ENCODE measurements around the gene NKAIN1.
"Not testable (repeated sequence)": the region's sequence is repeated elsewhere in the genome, so short reads cannot be mapped to it uniquely, and the experiment has no call there.

Gene NKAIN1

GRCh38 chr1:31198150-31198549, 41.5 kb downstream of the NKAIN1 start:
- Histone ChIP-seq H3K27ac (ENCODE audit: low read length, poor library complexity, severe bottlenecking) (no peak overlapping the region), H3K9me3 (ENCODE audit: control insufficient read depth, low read length) (no peaks in the 10 kb centered on the region), H3K18ac (ENCODE audit: low read depth in 1 of 2, low read length in 2 of 2) (no peak overlapping the region), H2AK5ac (ENCODE audit: low read length, severe bottlenecking) (no peak overlapping the region), H3K36me3 (ENCODE audit: control insufficient read depth in 1 of 2, insufficient read depth in 2 of 2, low read depth in 1 of 2, low read length in 2 of 2) (peaks cover 0 to 4% of the 10 kb centered on the region in 2 experiments), H3K23ac (ENCODE audit: low read length in 2 of 2) (no peak overlapping the region), H2BK120ac (ENCODE audit: low read depth, low read length) (no peak overlapping the region), H2BK5ac (ENCODE audit: low read depth, low read length, poor library complexity, severe bottlenecking) (no peak overlapping the region), H3K4ac (ENCODE audit: low read depth in 1 of 2, low read length in 2 of 2) (no peak overlapping the region), H3K4me3 (ENCODE audit: insufficient read depth in 1 of 2, low read depth in 1 of 2, low read length in 2 of 2) (no peak overlapping the region), H2BK12ac (ENCODE audit: low read length in 2 of 2) (no peak overlapping the region), H4K91ac (ENCODE audit: low read length) (no peak overlapping the region), H2BK15ac (ENCODE audit: low read depth, poor library complexity, severe bottlenecking) (no peak overlapping the region), H4K8ac (ENCODE audit: low read length) (no peak overlapping the region), H3K14ac (ENCODE audit: low read length in 2 of 2) (no peak overlapping the region), H3K4me1 (ENCODE audit: control insufficient read depth, insufficient read depth, low read depth, low read length) (no peaks in the 10 kb centered on the region), H3K9ac (ENCODE audit: low read length) (no peak overlapping the region), H3K27me3 (ENCODE audit: control insufficient read depth in 1 of 2, insufficient read depth in 1 of 2, low read length in 2 of 2) (peaks cover 0 to 3% of the 10 kb centered on the region in 2 experiments), H3K79me1 (replicated peaks; ENCODE audit: low read length, poor library complexity, severe bottlenecking) (no peaks in the 10 kb centered on the region), H2AFZ (ENCODE audit: low read depth, low read length) (no peak overlapping the region), H3K4me2 (ENCODE audit: low read length, poor library complexity, severe bottlenecking) (no peak overlapping the region)
- DNase-seq = no peak
- WGBS = 88% methylated on average over 7 of the region's 7 CpGs

- no peak overlapping the region for H2BK120ac ChIP-seq (ENCODE audit: low read depth, low read length)
- H3K9me3 ChIP-seq (ENCODE audit: control insufficient read depth, low read length) = no peaks in the 10 kb centered on the region
- no peak overlapping the region for H3K4me3 ChIP-seq (ENCODE audit: insufficient read depth in 1 of 2, low read depth in 1 of 2, low read length in 2 of 2)
- no peak overlapping the region for H3K4me2 ChIP-seq (ENCODE audit: low read length, poor library complexity, severe bottlenecking)
- no peak overlapping the region for H3K4ac ChIP-seq (ENCODE audit: low read depth in 1 of 2, low read length in 2 of 2)
- H2BK15ac ChIP-seq (ENCODE audit: low read depth, poor library complexity, severe bottlenecking) = no peak overlapping the region
- peaks cover 0 to under 1% of the 10 kb centered on the region in 2 experiments for H3K36me3 ChIP-seq (ENCODE audit: control insufficient read depth in 1 of 2, insufficient read depth in 2 of 2, low read depth in 1 of 2, low read length in 2 of 2)
- no peaks in the 10 kb centered on the region for H3K79me1 ChIP-seq (replicated peaks; ENCODE audit: low read length, poor library complexity, severe bottlenecking)
- H3K27me3 ChIP-seq (ENCODE audit: control insufficient read depth in 1 of 2, insufficient read depth in 1 of 2, low read length in 2 of 2) = peaks cover 0 to 3% of the 10 kb centered on the region in 2 experiments
- H3K14ac ChIP-seq (ENCODE audit: low read length in 2 of 2) = no peak overlapping the region
- WGBS = 86% methylated on average over 1 of the region's 2 CpGs
- no peak overlapping the region for H2AFZ ChIP-seq (ENCODE audit: low read depth, low read length)
- H2BK12ac ChIP-seq (ENCODE audit: low read length in 2 of 2) = no peak overlapping the region
- no peak for DNase-seq
- H3K23ac ChIP-seq (ENCODE audit: low read length in 2 of 2) = no peak overlapping the region
- H2BK5ac ChIP-seq (ENCODE audit: low read depth, low read length, poor library complexity, severe bottlenecking) = no peak overlapping the region
- no peak overlapping the region for H4K91ac ChIP-seq (ENCODE audit: low read length)
- no peak overlapping the region for H3K9ac ChIP-seq (ENCODE audit: low read length)
- H4K8ac ChIP-seq (ENCODE audit: low read length) = no peak overlapping the region
- H3K18ac ChIP-seq (ENCODE audit: low read depth in 1 of 2, low read length in 2 of 2) = no peak overlapping the region
- no peak overlapping the region for H3K27ac ChIP-seq (ENCODE audit: low read length, poor library complexity, severe bottlenecking)
- H2AK5ac ChIP-seq (ENCODE audit: low read length, severe bottlenecking) = no peak overlapping the region
- no peaks in the 10 kb centered on the region for H3K4me1 ChIP-seq (ENCODE audit: control insufficient read depth, insufficient read depth, low read depth, low read length)
Measured at GRCh38 chr1:31196685-31197084, 43.0 kb downstream of the NKAIN1 start.

GRCh38 chr1:31195267-31195666, 44.4 kb downstream of the NKAIN1 start:
- H3K4ac ChIP-seq (ENCODE audit: low read depth in 1 of 2, low read length in 2 of 2); H3K79me1 ChIP-seq (replicated peaks; ENCODE audit: low read length, poor library complexity, severe bottlenecking); DNase-seq; H2BK12ac ChIP-seq (ENCODE audit: low read length in 2 of 2); H3K27ac ChIP-seq (ENCODE audit: low read length, poor library complexity, severe bottlenecking); H3K9me3 ChIP-seq (ENCODE audit: control insufficient read depth, low read length); H3K4me3 ChIP-seq (ENCODE audit: insufficient read depth in 1 of 2, low read depth in 1 of 2, low read length in 2 of 2); H3K36me3 ChIP-seq (ENCODE audit: control insufficient read depth in 1 of 2, insufficient read depth in 2 of 2, low read depth in 1 of 2, low read length in 2 of 2); H2BK15ac ChIP-seq (ENCODE audit: low read depth, poor library complexity, severe bottlenecking); H3K18ac ChIP-seq (ENCODE audit: low read depth in 1 of 2, low read length in 2 of 2); H2BK5ac ChIP-seq (ENCODE audit: low read depth, low read length, poor library complexity, severe bottlenecking); H2AFZ ChIP-seq (ENCODE audit: low read depth, low read length); H2BK120ac ChIP-seq (ENCODE audit: low read depth, low read length); H2AK5ac ChIP-seq (ENCODE audit: low read length, severe bottlenecking); H3K4me1 ChIP-seq (ENCODE audit: control insufficient read depth, insufficient read depth, low read depth, low read length); H3K27me3 ChIP-seq (ENCODE audit: control insufficient read depth in 1 of 2, insufficient read depth in 1 of 2, low read length in 2 of 2); H3K9ac ChIP-seq (ENCODE audit: low read length); H3K4me2 ChIP-seq (ENCODE audit: low read length, poor library complexity, severe bottlenecking); H3K14ac ChIP-seq (ENCODE audit: low read length in 2 of 2); H3K23ac ChIP-seq (ENCODE audit: low read length in 2 of 2); H4K91ac ChIP-seq (ENCODE audit: low read length); H4K8ac ChIP-seq (ENCODE audit: low read length): not testable (repeated sequence)
- 84% methylated on average over 10 of the region's 10 CpGs for WGBS

- no peak overlapping the region for H3K23ac ChIP-seq (ENCODE audit: low read length in 2 of 2)
- peaks cover 8 to 11% of the 10 kb centered on the region in 2 experiments for H3K27me3 ChIP-seq (ENCODE audit: control insufficient read depth in 1 of 2, insufficient read depth in 1 of 2, low read length in 2 of 2)
- H3K4me3 ChIP-seq (ENCODE audit: insufficient read depth in 1 of 2, low read depth in 1 of 2, low read length in 2 of 2) = no peak overlapping the region
- no peak overlapping the region for H3K4ac ChIP-seq (ENCODE audit: low read depth in 1 of 2, low read length in 2 of 2)
- WGBS = 89% methylated on average over 5 of the region's 5 CpGs
- H3K36me3 ChIP-seq (ENCODE audit: control insufficient read depth in 1 of 2, insufficient read depth in 2 of 2, low read depth in 1 of 2, low read length in 2 of 2) = no peaks in the 10 kb centered on the region
- H2BK15ac ChIP-seq (ENCODE audit: low read depth, poor library complexity, severe bottlenecking) = no peak overlapping the region
- H2BK5ac ChIP-seq (ENCODE audit: low read depth, low read length, poor library complexity, severe bottlenecking) = no peak overlapping the region
- H2BK12ac ChIP-seq (ENCODE audit: low read length in 2 of 2) = no peak overlapping the region
- no peaks in the 10 kb centered on the region for H3K4me1 ChIP-seq (ENCODE audit: control insufficient read depth, insufficient read depth, low read depth, low read length)
- no peak overlapping the region for H2BK120ac ChIP-seq (ENCODE audit: low read depth, low read length)
- no peaks in the 10 kb centered on the region for H3K79me1 ChIP-seq (replicated peaks; ENCODE audit: low read length, poor library complexity, severe bottlenecking)
- no peak overlapping the region for H2AFZ ChIP-seq (ENCODE audit: low read depth, low read length)
- H3K14ac ChIP-seq (ENCODE audit: low read length in 2 of 2) = no peak overlapping the region
- H4K91ac ChIP-seq (ENCODE audit: low read length) = no peak overlapping the region
- no peaks in the 10 kb centered on the region for H3K9me3 ChIP-seq (ENCODE audit: control insufficient read depth, low read length)
- H3K27ac ChIP-seq (ENCODE audit: low read length, poor library complexity, severe bottlenecking) = no peak overlapping the region
- H3K4me2 ChIP-seq (ENCODE audit: low read length, poor library complexity, severe bottlenecking) = no peak overlapping the region
- H2AK5ac ChIP-seq (ENCODE audit: low read length, severe bottlenecking) = no peak overlapping the region
- no peak overlapping the region for H3K18ac ChIP-seq (ENCODE audit: low read depth in 1 of 2, low read length in 2 of 2)
- no peak for DNase-seq
- H3K9ac ChIP-seq (ENCODE audit: low read length) = no peak overlapping the region
- H4K8ac ChIP-seq (ENCODE audit: low read length) = no peak overlapping the region
Measured at GRCh38 chr1:31193729-31194128, 46.0 kb downstream of the NKAIN1 start.
